Activated gamma-delta T cell treated with anti-CD3 and anti-CD28 coated beads, Interleukin-2, amount 50 U/mL, for 16 hours (primary cell): ENCODE measurements around the gene UBAP2.

Experiments used
- DNase-seq: peaks from one replicate; pipeline ENCODE4 v3.0.0-alpha.2; 2020; ENCODE audit warnings: low read depth

UBAP2 gene

DNA sequence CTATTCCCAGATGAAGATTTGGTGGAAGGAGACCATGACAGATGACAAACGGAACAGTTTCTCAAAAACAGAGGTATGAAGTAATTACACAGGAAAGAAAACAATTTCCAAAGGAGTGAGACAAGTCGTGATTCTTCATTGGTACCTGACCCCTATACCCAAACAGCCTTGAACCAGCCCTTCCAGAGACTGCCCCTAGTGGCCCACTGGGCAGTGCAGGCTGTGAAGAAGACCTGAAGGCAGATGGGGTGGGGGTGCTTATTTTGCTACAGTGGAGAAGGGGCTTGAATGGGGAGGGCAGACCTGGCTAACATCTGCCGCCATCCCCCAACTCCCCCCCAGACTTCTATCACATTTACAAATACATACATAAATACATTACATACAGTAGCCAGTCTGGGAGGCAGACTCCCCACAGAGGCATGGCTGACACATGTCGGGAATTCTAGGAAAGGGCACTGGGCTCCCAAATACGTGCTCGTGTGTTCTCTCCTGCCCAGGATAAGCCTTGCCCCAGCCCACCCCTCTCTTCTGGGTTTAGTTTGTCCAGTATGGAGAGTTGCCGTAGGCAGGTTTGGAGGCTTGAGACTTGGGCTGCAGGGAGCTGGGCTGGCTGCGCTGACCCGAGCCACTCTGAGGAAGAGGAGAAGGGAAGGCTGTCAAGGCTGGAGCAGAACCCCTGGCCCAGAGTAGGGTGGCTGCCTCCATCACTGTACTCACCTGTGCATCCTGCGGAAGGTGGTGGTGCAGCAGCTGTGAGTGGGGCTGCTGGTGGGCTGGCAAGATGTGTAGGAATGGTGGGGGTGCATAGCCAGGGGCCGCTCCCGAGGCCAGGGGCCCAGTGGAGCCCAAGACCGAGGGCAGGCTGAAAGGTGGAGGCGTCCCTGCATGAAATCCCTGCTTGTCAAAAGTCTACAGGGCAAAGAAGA is 126.5 kb downstream of the UBAP2 start:
- no peak for DNase-seq

- no peak for DNase-seq
Observed at GRCh38 chr9:33919276-33919897, 129.3 kb downstream of the UBAP2 start.

DNA sequence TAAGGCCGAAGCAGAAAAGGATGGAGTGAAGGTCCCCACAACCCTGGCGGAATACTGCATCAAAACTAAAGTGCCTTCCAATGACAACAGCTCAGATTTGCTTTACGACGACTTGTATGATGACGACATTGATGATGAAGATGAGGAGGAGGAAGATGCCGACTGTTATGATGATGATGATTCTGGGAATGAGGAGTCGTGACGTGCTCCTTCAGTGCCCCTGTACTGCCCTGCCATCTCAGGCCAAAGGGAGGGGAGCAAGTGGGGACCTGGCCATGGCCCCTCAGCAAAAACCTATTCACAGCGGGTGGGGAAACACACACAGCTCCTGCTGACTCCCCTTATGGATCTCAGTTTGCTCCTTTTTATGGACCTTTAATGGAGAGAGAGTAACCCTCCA is 131.7 kb downstream of the UBAP2 start:
- DNase-seq: no peak

- no peak for DNase-seq
Observed at GRCh38 chr9:33914887-33915628, 133.6 kb downstream of the UBAP2 start.

GRCh38 chr9:33913541-33913940 is 135.1 kb downstream of the UBAP2 start:
- DNase-seq: no peak

- no peak for DNase-seq
Observed at GRCh38 chr9:33908749-33909148, 139.9 kb downstream of the UBAP2 start.

DNA sequence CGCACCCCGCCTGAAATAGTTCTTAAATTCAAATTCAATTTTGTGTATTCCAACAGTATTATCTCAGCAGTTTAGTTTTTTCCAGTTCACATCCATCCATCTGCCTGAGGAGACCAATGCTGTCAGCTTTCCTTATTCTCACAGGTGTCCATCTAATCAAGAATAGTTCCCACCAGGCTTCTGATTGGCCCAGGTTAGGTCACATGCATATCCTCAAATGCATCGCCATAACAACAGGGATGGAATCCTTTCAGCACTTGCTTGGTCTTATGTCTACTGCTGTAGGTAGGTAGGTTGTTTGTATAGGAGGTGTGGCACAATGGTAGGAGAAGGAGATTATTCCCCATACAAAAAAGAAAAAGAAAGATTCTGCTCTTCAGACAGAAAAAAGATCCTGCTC is 140.6 kb downstream of the UBAP2 start:
- DNase-seq: no peak

DNA sequence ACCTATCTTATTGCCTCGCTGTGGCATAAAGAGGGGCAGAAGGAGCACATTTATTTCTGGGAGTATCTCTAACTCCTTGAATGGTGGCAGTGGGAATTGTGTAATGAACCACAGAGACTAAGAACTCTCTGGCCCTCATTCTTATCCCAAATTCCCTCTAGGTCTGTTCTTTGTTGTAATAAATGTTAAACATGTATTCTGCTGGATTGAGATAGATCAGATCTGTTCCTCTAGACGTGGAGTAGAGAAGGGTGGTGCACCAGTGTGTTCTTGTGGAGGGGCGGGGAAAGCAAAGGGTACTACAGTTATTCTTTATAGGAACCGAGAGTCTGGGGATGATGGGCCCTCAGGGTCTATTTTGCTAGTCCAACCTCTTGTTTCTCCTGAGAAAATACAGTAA is 141.3 kb downstream of the UBAP2 start:
- DNase-seq: no peak

GRCh38 chr9:33906769-33907168 is 141.9 kb downstream of the UBAP2 start:
- no peak for DNase-seq

DNA sequence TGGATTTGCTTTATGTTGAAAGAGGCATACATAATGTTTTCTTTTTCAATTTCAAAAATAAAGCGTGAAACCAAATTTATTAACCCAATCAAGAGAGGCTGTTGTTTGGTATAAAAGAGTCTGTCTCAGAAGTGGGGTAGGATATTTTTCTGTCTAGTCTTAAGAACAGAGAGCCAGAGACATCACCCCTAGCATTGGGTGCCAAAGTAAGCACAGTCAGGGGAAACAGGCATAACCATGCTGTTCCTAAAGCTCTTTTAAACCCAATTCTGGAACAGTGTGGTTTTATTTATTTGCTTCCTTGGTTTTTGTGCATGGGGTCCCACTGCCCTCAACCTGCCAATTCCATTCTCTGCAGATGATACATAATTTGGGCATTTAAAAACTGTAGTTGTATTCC is 143.6 kb downstream of the UBAP2 start:
- DNase-seq: no peak

GRCh38 chr9:33903157-33903780 is 145.4 kb downstream of the UBAP2 start:
- no peak for DNase-seq

DNA sequence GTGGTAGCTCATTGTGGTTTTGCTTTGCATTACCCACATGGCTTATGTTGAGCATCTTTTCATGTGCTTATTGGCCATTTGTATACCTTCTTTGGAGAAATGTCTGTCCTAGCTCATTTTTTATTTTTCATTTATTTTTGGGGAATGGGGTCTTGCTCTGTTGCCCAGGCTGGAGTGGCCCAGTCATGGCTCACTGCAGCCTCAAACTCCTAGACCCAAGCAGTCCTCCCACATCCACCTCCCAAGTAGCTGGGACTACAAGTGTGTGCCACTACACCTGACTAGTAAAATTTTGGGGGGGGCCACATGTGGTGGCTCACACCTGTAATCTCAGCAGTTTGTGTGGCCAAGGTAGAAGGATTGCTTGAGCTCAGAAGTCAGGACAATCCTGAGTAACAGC is 154.4 kb downstream of the UBAP2 start:
- DNase-seq: no peak

DNA sequence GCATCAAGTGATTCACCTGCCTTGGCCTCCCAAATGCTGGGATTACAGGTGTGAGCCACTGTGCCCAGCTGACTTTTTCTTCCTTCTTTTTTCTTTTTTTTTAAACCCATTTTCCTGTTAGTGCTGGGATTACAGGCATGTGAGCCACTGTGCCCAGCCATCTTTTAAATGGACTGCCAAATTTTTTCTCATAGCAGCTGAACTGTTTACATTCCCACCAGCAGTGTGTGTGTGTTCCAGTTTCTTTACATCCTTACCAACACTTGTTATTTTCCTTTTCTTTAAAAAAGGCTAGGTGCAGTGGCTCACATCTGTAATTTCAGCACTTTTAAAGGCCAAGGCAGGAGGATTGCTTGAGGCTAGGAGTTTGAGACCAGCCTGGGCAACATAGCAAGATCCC is 154.8 kb downstream of the UBAP2 start:
- DNase-seq: no peak

GRCh38 chr9:33885948-33886347 is 162.7 kb downstream of the UBAP2 start:
- no peak for DNase-seq

DNA sequence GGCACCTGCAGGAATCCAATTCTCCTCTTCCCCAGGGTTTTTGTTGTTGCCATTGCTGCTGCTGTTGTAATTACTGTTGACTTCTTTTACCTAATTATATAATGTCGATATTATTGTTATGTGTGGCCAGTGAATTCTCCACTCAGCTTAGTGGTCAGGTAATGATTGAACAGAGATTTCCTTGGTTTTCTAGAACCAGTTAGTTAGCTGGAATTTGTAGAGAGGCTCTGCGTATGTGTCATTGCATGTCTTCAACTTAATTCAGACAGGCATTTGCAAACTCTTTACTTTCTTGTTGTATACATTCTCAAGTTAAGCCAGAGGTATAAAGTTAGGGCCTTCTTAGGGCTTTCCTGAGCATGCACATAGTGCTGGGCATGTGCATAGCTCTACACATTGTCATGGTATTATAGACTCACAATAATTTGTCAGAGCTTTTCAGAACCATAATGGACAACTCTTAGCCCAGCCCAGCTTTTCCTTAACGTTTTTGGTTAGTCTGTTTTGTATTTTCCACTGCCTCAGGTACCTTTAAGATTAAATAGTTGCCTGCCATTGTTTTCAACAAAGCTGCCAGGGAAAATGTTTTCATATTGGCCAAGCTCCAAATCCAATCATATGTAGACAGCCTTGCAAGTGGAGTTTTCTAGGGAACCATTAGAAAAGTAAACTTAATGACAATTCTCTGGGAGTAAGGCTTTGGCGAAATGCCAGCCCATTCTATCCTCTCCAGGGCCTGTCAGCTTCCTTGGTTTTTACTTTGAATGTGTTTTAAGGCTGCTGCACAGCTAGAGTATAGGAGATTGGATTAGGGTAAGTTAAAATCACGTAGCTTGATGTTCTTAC is 163.6 kb downstream of the UBAP2 start:
- no peak for DNase-seq

- no peak for DNase-seq
Observed at GRCh38 chr9:33881635-33882034, 167.1 kb downstream of the UBAP2 start.

GRCh38 chr9:33880211-33881089 is 168.2 kb downstream of the UBAP2 start:
- DNase-seq: no peak

GRCh38 chr9:33878691-33879366 is 169.9 kb downstream of the UBAP2 start:
- no peak for DNase-seq

DNA sequence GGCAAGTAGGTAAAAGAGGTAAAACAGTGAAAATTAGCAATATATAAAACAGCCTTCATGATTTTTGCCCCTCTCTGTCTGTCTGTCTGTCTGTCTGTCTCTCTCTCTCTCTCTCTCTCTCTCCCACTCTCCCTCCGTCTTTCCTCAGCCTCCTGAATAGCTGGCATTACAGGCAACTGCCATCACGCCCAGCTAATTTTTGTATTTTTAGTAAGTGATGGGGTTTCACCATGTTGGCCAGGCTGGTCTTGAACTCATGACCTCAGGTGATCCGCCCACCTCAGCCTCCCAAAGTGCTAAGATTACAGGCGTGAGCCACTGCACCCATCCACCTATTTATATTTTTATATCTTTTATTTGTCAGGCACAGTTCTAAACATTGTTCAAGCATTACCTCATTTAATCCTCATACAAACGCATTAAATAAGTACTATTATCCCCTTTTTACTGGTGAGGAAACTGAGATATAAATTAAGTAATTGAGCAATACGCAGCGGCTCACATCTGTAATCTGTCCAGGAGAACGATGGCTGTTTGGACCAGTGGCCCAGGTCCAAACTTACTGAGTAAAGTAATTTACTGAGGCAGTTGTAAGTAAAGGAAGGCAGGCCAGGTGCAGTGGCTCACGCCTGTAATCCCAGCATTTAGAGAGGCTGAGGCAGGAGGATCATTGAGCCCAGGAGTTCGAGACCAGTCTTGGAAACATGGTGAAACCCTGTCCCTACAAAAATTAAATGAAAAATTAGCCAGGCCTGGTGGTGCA is 170.8 kb downstream of the UBAP2 start:
- DNase-seq: no peak
